H9 (cell line): Measurements from ENCODE around the gene KIAA0825. TPM values are rescaled to one million over a fixed set of nuclear protein-coding genes. Genes with fewer than 3 reads are reported as not detected.

ENCODE experiments used
- DNase-seq: peaks from one replicate; pipeline ENCODE4 v3.0.0-alpha.2; 2017
- H2AFZ ChIP-seq: one replicate; pipeline ENCODE4 v1.6.1; 2013; ENCODE audit warnings: mild to moderate bottlenecking, low read length, control low read depth, moderate library complexity
- H2AK5ac ChIP-seq: 2 replicates; pipeline ENCODE4 v1.6.1; 2013; ENCODE audit warnings: low read length, control low read depth, mixed read lengths; ENCODE audit not compliant: insufficient read length
- H2BK120ac ChIP-seq: one replicate; pipeline ENCODE4 v1.6.1; 2013; ENCODE audit warnings: low read depth, mild to moderate bottlenecking, low read length, control low read depth, inconsistent platforms; ENCODE audit not compliant: poor library complexity, severe bottlenecking
- H2BK12ac ChIP-seq: 2 replicates; pipeline ENCODE4 v1.6.1; 2013; ENCODE audit warnings: low read length, control low read depth, mixed read lengths, low read depth; ENCODE audit not compliant: insufficient read length
- H2BK15ac ChIP-seq: 2 replicates; pipeline ENCODE4 v1.6.1; 2013; ENCODE audit warnings: low read depth, low read length, control low read depth
- H2BK20ac ChIP-seq: one replicate; pipeline ENCODE4 v1.6.1; 2013; ENCODE audit warnings: low read depth, mild to moderate bottlenecking, low read length, control low read depth, inconsistent platforms; ENCODE audit not compliant: poor library complexity, severe bottlenecking
- H2BK5ac ChIP-seq: 2 replicates; pipeline ENCODE4 v1.6.1; 2013; ENCODE audit warnings: low read length, control low read depth, mixed read lengths; ENCODE audit not compliant: insufficient read length
- H3K14ac ChIP-seq: 2 replicates; pipeline ENCODE4 v1.6.1; 2013; ENCODE audit warnings: low read length, control low read depth; ENCODE audit not compliant: insufficient read depth
- H3K18ac ChIP-seq: 2 replicates; pipeline ENCODE4 v1.6.1; 2013; ENCODE audit warnings: low read depth, mild to moderate bottlenecking, mixed read lengths, low read length, control low read depth; ENCODE audit not compliant: insufficient read length
- H3K23ac ChIP-seq: 2 replicates; pipeline ENCODE4 v1.6.1; 2013; ENCODE audit warnings: low read length, control low read depth, mixed read lengths, low read depth; ENCODE audit not compliant: insufficient read length
- H3K23me2 ChIP-seq: 2 replicates; pipeline ENCODE4 v1.6.1; 2013; ENCODE audit warnings: low read depth, mild to moderate bottlenecking, mixed read lengths, low read length, control low read depth; ENCODE audit not compliant: insufficient read length, poor library complexity, severe bottlenecking
- H3K27ac ChIP-seq: 2 replicates; pipeline ENCODE4 v1.5.1; 2013; ENCODE audit warnings: low read length, control low read depth, mixed read lengths, low read depth; ENCODE audit not compliant: insufficient read length
- H3K27me3 ChIP-seq: 2 replicates; pipeline ENCODE4 v1.6.1; 2013; ENCODE audit warnings: low read length, control low read depth, inconsistent platforms; ENCODE audit not compliant: insufficient read depth
- H3K4ac ChIP-seq: 2 replicates; pipeline ENCODE4 v1.6.1; 2013; ENCODE audit warnings: low read depth, mild to moderate bottlenecking, control low read depth, inconsistent platforms, low read length, moderate library complexity
- H3K4me1 ChIP-seq: 2 replicates; pipeline ENCODE4 v1.6.1; 2013; ENCODE audit warnings: low read length, control low read depth, inconsistent platforms; ENCODE audit not compliant: insufficient read depth
- H3K4me2 ChIP-seq: 2 replicates; pipeline ENCODE4 v1.6.1; 2013; ENCODE audit warnings: low read length, control low read depth, mixed read lengths; ENCODE audit not compliant: insufficient read length, insufficient read depth
- H3K56ac ChIP-seq: 2 replicates; pipeline ENCODE4 v1.6.1; 2013; ENCODE audit warnings: low read depth, mild to moderate bottlenecking, mixed read lengths, low read length, control low read depth; ENCODE audit not compliant: insufficient read length
- H3K79me1 ChIP-seq: 2 replicates; pipeline ENCODE4 v1.6.1; 2013; ENCODE audit warnings: low read depth, mild to moderate bottlenecking, moderate library complexity, low read length, control low read depth, inconsistent platforms; ENCODE audit not compliant: insufficient read depth, poor library complexity, severe bottlenecking
- H3K79me2 ChIP-seq: 2 replicates; pipeline ENCODE4 v1.6.1; 2013; ENCODE audit warnings: low read length, control low read depth, inconsistent platforms; ENCODE audit not compliant: insufficient read depth
- H3K9ac ChIP-seq: 2 replicates; pipeline ENCODE4 v1.6.1; 2013; ENCODE audit warnings: low read length, control low read depth, mixed read lengths; ENCODE audit not compliant: insufficient read length; ENCODE audit errors: extremely low read depth
- H3K9me3 ChIP-seq: one replicate; pipeline ENCODE4 v1.6.1; 2013; ENCODE audit warnings: low read depth, low read length, inconsistent platforms; ENCODE audit not compliant: control insufficient read depth
- H3T11ph ChIP-seq: one replicate; pipeline ENCODE4 v1.6.1; 2013; ENCODE audit warnings: mild to moderate bottlenecking, low read length, control low read depth, inconsistent platforms
- H4K20me1 ChIP-seq: one replicate; pipeline ENCODE4 v1.6.1; 2013; ENCODE audit not compliant: control insufficient read depth, insufficient read length, insufficient read depth
- H4K5ac ChIP-seq: 2 replicates; pipeline ENCODE4 v1.6.1; 2013; ENCODE audit warnings: low read depth, mild to moderate bottlenecking, mixed read lengths, low read length, control low read depth; ENCODE audit not compliant: insufficient read length
- H4K8ac ChIP-seq: replicated peaks from 2 replicates; pipeline ENCODE4 v1.6.1; 2013; ENCODE audit warnings: low read length, control low read depth, mixed read lengths, low read depth; ENCODE audit not compliant: insufficient read length
- H4K91ac ChIP-seq: 2 replicates; pipeline ENCODE4 v1.6.1; 2013; ENCODE audit warnings: low read depth, mild to moderate bottlenecking, moderate library complexity, mixed read lengths, low read length, control low read depth; ENCODE audit not compliant: insufficient read length
- H3K27ac Mint-ChIP-seq, 3 experiments: 2 replicates in 2 of 3; 3 replicates in 1 of 3; pipeline ENCODE4 v1.8.0; 2020 to 2021; ENCODE audit warnings: mixed read lengths in 3 of 3, mild to moderate bottlenecking in 1 of 3, moderate library complexity in 1 of 3
- H3K27me3 Mint-ChIP-seq: 2 replicates; pipeline ENCODE4 v1.8.0; 2021; ENCODE audit warnings: low read depth, mild to moderate bottlenecking, moderate library complexity, mixed read lengths
- H3K36me3 Mint-ChIP-seq, 3 experiments: 2 replicates in 2 of 3; 3 replicates in 1 of 3; pipeline ENCODE4 v1.8.0; 2020 to 2021; ENCODE audit warnings: low read depth in 3 of 3, mixed read lengths in 3 of 3; ENCODE audit not compliant: insufficient read depth in 1 of 3
- H3K4me1 Mint-ChIP-seq, 2 experiments: 2 replicates each; pipeline ENCODE4 v1.8.0; 2020; ENCODE audit warnings: mixed read lengths in 2 of 2
- H3K4me3 Mint-ChIP-seq, 2 experiments: 2 replicates in 1 of 2; 3 replicates in 1 of 2; pipeline ENCODE4 v1.8.0; 2020 to 2021; ENCODE audit warnings: mild to moderate bottlenecking in 2 of 2, mixed read lengths in 2 of 2, moderate library complexity in 1 of 2
- H3K9me3 Mint-ChIP-seq, 2 experiments: 2 replicates in 1 of 2; 3 replicates in 1 of 2; pipeline ENCODE4 v1.8.0; 2020; ENCODE audit warnings: mild to moderate bottlenecking in 2 of 2, mixed read lengths in 2 of 2, moderate library complexity in 1 of 2
- WGBS: extraction: QIAGEN DNeasy Blood & Tissue Kit; methylation state at CpG from one replicate; pipeline ENCODE4 v1.1.7; 2013; ENCODE audit warnings: missing lambda C conversion rate, low lambda C conversion rate, mixed read lengths; ENCODE audit not compliant: insufficient read length; ENCODE audit errors: extremely low coverage; 5-methylcytosine and 5-hydroxymethylcytosine counted together
- total RNA-seq: library from RNA; stranded (reverse); gene quantifications from 2 replicates; pipeline ENCODE4 v1.2.1, GENCODE V29; 2021
- TF ChIP-seq, protein P1 (sequence below): fragments of 200-600 bp; sonication (generic); conservative IDR thresholded peaks from 3 replicates; pipeline ENCODE4 v1.8.0; 2021; ENCODE audit warnings: antibody characterized with exemption, mild to moderate bottlenecking

Gene KIAA0825
- total RNA-seq, 1 experiment from 2014 or later: 1.8 TPM

- Histone ChIP-seq H2AK5ac (no peak overlapping the region), H4K20me1 (no peaks in the 10 kb centered on the region), H3K14ac (no peak overlapping the region)
Measured at GRCh38 chr5:94188725-94189124, 429.7 kb downstream of the KIAA0825 start.

More at GRCh38 chr5:94188725-94189124, 429.7 kb downstream of the KIAA0825 start:
- no peaks in the 10 kb centered on the region for H3K27me3 ChIP-seq
- no peak overlapping the region for H4K91ac ChIP-seq
- H2AFZ ChIP-seq: no peak overlapping the region
- no peak overlapping the region for H3K56ac ChIP-seq
- H3K4me2 ChIP-seq: no peak overlapping the region
- peaks cover 1% of the 10 kb centered on the region; the same call in 1 of the 2 replicates for H3K79me2 ChIP-seq
- WGBS: no CpG with 5 or more reads among the region's 2 CpGs
- H3K23me2 ChIP-seq: no peaks in the 10 kb centered on the region
- H3K27ac Mint-ChIP-seq: no peak overlapping the region
- DNase-seq: no peak
- H3K27ac ChIP-seq: no peak overlapping the region
- H2BK15ac ChIP-seq: no peak overlapping the region
- no peak overlapping the region for H3K18ac ChIP-seq
- H3K9me3 ChIP-seq: no peaks in the 10 kb centered on the region
- no peak overlapping the region for H2BK12ac ChIP-seq
- H3K79me1 ChIP-seq: no peaks in the 10 kb centered on the region
- H3K27me3 Mint-ChIP-seq: no peaks in the 10 kb centered on the region
- H3K4me3 Mint-ChIP-seq: no peak overlapping the region
- H2BK120ac ChIP-seq: no peak overlapping the region
- H4K8ac ChIP-seq: no peak overlapping the region
- H3K23ac ChIP-seq: no peak overlapping the region
- no peak overlapping the region for H4K5ac ChIP-seq
- H2BK20ac ChIP-seq: no peak overlapping the region
- H3K4me1 Mint-ChIP-seq: peaks cover 42% of the 10 kb centered on the region in 2 experiments
- no peak overlapping the region for H3T11ph ChIP-seq
- H3K36me3 Mint-ChIP-seq: peaks cover 0 to 23% (median 12%) of the 10 kb centered on the region in 3 experiments; a peak in 6 of 7 replicates
- TF ChIP-seq, protein P1, sequence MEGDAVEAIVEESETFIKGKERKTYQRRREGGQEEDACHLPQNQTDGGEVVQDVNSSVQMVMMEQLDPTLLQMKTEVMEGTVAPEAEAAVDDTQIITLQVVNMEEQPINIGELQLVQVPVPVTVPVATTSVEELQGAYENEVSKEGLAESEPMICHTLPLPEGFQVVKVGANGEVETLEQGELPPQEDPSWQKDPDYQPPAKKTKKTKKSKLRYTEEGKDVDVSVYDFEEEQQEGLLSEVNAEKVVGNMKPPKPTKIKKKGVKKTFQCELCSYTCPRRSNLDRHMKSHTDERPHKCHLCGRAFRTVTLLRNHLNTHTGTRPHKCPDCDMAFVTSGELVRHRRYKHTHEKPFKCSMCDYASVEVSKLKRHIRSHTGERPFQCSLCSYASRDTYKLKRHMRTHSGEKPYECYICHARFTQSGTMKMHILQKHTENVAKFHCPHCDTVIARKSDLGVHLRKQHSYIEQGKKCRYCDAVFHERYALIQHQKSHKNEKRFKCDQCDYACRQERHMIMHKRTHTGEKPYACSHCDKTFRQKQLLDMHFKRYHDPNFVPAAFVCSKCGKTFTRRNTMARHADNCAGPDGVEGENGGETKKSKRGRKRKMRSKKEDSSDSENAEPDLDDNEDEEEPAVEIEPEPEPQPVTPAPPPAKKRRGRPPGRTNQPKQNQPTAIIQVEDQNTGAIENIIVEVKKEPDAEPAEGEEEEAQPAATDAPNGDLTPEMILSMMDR: no peak
- no peak overlapping the region for H2BK5ac ChIP-seq
- no peak overlapping the region for H3K4ac ChIP-seq
- no peak overlapping the region for H3K9ac ChIP-seq
- peaks cover 3 to 5% of the 10 kb centered on the region in 2 experiments; a peak in 3 of 5 replicates for H3K9me3 Mint-ChIP-seq
- H3K4me1 ChIP-seq: no peaks in the 10 kb centered on the region; the same call in 1 of the 2 replicates
